HEK293 (cell line): ENCODE results near the gene SERINC5.
A peak's percentile ranks its signal among the peaks of the same experiment; 100 is the strongest.
"Not testable (repeated sequence)": the region's sequence is repeated elsewhere in the genome, so short reads cannot be mapped to it uniquely, and the experiment has no call there.

Source experiments
- CTCF ChIA-PET: fragments of 350-600 bp; formaldehyde crosslinking; extraction: SDS; loops from one replicate; lab custom pipeline; 2021; ENCODE audit warnings: antibody characterized with exemption; lab: Yijun Ruan, JAX
- POLR2A ChIA-PET: fragments of 300-600 bp; formaldehyde crosslinking; extraction: SDS; loops from one replicate; lab custom pipeline; 2020; ENCODE audit warnings: antibody characterized with exemption, inconsistent platforms; lab: Yijun Ruan, JAX
- H3K27ac ChIP-seq: fragments of 200-500 bp; sonication (Bioruptor generic); 2 replicates; pipeline ENCODE4 v1.5.1; 2014; ENCODE audit warnings: low read depth, low read length, control low read depth, inconsistent platforms; ENCODE audit errors: extremely low read depth
- H3K36me3 ChIP-seq, 2 experiments: fragments of 200-500 bp in 1 of 2; sonication (Bioruptor generic) in 1 of 2; 1 replicate in 1 of 2; 2 replicates in 1 of 2; pipeline ENCODE4 v1.5.1; 2014 to 2017; ENCODE audit warnings: inconsistent platforms in 2 of 2, low read length in 2 of 2; ENCODE audit not compliant: control insufficient read depth in 2 of 2, insufficient read depth in 1 of 2
- H3K4me1 ChIP-seq: fragments of 200-500 bp; sonication (Bioruptor generic); 2 replicates; pipeline ENCODE4 v1.5.1; 2014; ENCODE audit warnings: mild to moderate bottlenecking, low read length, inconsistent platforms; ENCODE audit not compliant: control insufficient read depth, insufficient read depth
- H3K4me3 ChIP-seq: 2 replicates; pipeline ENCODE4 v1.5.1; 2011; ENCODE audit warnings: low read depth, mild to moderate bottlenecking, control low read depth, low read length, moderate library complexity
- H3K9me3 ChIP-seq: fragments of 200-500 bp; sonication (Bioruptor generic); 2 replicates; pipeline ENCODE4 v1.5.1; 2014; ENCODE audit warnings: low read depth, low read length, inconsistent platforms; ENCODE audit not compliant: control insufficient read depth, insufficient read depth
- GFI1B ChIP-seq: fragments of 450-650 bp; formaldehyde crosslinking; IDR thresholded peaks from 2 replicates; pipeline ENCODE4 v1.5.1; 2016; ENCODE audit warnings: missing biosample characterization, missing genetic modification characterization
- GLI2 ChIP-seq: fragments of 450-650 bp; formaldehyde crosslinking; IDR thresholded peaks from 2 replicates; pipeline ENCODE4; 2017; ENCODE audit warnings: missing biosample characterization, missing genetic modification characterization, low read depth, borderline replicate concordance
- HOXC10 ChIP-seq: sonication (generic); formaldehyde crosslinking; IDR thresholded peaks from 2 replicates; pipeline ENCODE4 v1.8.1; 2023; ENCODE audit warnings: mild to moderate bottlenecking, missing genetic modification reagents
- HOXD13 ChIP-seq: sonication (generic); formaldehyde crosslinking; IDR thresholded peaks from 2 replicates; pipeline ENCODE4 v1.8.0; 2022; ENCODE audit warnings: missing genetic modification reagents, borderline replicate concordance
- KLF1 ChIP-seq: fragments of 450-650 bp; formaldehyde crosslinking; IDR thresholded peaks from 2 replicates; pipeline ENCODE4 v1.5.1; 2016; ENCODE audit warnings: missing biosample characterization, missing genetic modification characterization
- MYNN ChIP-seq: fragments of 450-650 bp; formaldehyde crosslinking; IDR thresholded peaks from 2 replicates; pipeline ENCODE4 v1.5.1; 2016; ENCODE audit warnings: missing biosample characterization, missing genetic modification characterization, borderline replicate concordance
- PRDM1 ChIP-seq: fragments of 450-650 bp; formaldehyde crosslinking; IDR thresholded peaks from 2 replicates; pipeline ENCODE4; 2016; ENCODE audit warnings: missing biosample characterization, missing genetic modification characterization
- SCRT2 ChIP-seq: fragments of 450-650 bp; formaldehyde crosslinking; IDR thresholded peaks from 2 replicates; pipeline ENCODE4 v1.5.1; 2016; ENCODE audit warnings: missing biosample characterization, missing genetic modification characterization
- SETDB1 ChIP-seq: IDR thresholded peaks from one replicate; pipeline ENCODE4 v1.6.1; 2017; ENCODE audit warnings: mild to moderate bottlenecking, low read length, moderate library complexity, mixed read lengths; ENCODE audit not compliant: insufficient read length
- SP2 ChIP-seq: fragments of 450-650 bp; formaldehyde crosslinking; IDR thresholded peaks from 2 replicates; pipeline ENCODE4 v1.5.1; 2016; ENCODE audit warnings: missing biosample characterization, missing genetic modification characterization
- TRIM28 ChIP-seq: IDR thresholded peaks from 2 replicates; pipeline ENCODE4 v1.6.1; 2011; ENCODE audit warnings: low read length, control low read depth, borderline replicate concordance
- ZNF133 ChIP-seq: fragments of 450-650 bp; formaldehyde crosslinking; IDR thresholded peaks from 2 replicates; pipeline ENCODE4 v1.5.1; 2016; ENCODE audit warnings: missing biosample characterization, missing genetic modification characterization
- ZNF2 ChIP-seq: fragments of 450-650 bp; formaldehyde crosslinking; IDR thresholded peaks from 2 replicates; pipeline ENCODE4 v1.5.1; 2016; ENCODE audit warnings: missing biosample characterization, missing genetic modification characterization
- ZNF366 ChIP-seq: fragments of 450-650 bp; formaldehyde crosslinking; conservative IDR thresholded peaks from 2 replicates; pipeline ENCODE4 v1.5.1; 2016; ENCODE audit warnings: missing biosample characterization, missing genetic modification characterization
- ZNF394 ChIP-seq: fragments of 450-650 bp; formaldehyde crosslinking; IDR thresholded peaks from 2 replicates; pipeline ENCODE4 v1.5.1; 2016; ENCODE audit warnings: missing biosample characterization, missing genetic modification characterization, mild to moderate bottlenecking, moderate library complexity, borderline replicate concordance
- ZNF544 ChIP-seq: fragments of 450-650 bp; formaldehyde crosslinking; IDR thresholded peaks from 2 replicates; pipeline ENCODE4 v1.5.0; 2017; ENCODE audit warnings: missing biosample characterization, missing genetic modification characterization
- ZNF560 ChIP-seq: fragments of 450-650 bp; formaldehyde crosslinking; IDR thresholded peaks from 2 replicates; pipeline ENCODE4 v1.5.1; 2017; ENCODE audit warnings: missing biosample characterization, missing genetic modification characterization, borderline replicate concordance
- ZNF654 ChIP-seq: fragments of 450-650 bp; formaldehyde crosslinking; IDR thresholded peaks from 2 replicates; pipeline ENCODE4 v1.5.1; 2016; ENCODE audit warnings: low read depth, missing biosample characterization, missing genetic modification characterization
- ZNF843 ChIP-seq: fragments of 450-650 bp; formaldehyde crosslinking; IDR thresholded peaks from 2 replicates; pipeline ENCODE4 v1.5.1; 2016; ENCODE audit warnings: missing biosample characterization, missing genetic modification characterization
- TF ChIP-seq, protein P1 (sequence below): fragments of 450-650 bp; formaldehyde crosslinking; IDR thresholded peaks from 2 replicates; pipeline ENCODE4 v1.5.1; 2016; ENCODE audit warnings: missing biosample characterization, missing genetic modification characterization
- TF ChIP-seq, protein P2 (sequence below): fragments of 450-650 bp; formaldehyde crosslinking; IDR thresholded peaks from 2 replicates; pipeline ENCODE4 v1.5.1; 2016; ENCODE audit warnings: missing biosample characterization, missing genetic modification characterization
- TF ChIP-seq, protein P3 (sequence below): fragments of 450-650 bp; formaldehyde crosslinking; IDR thresholded peaks from 2 replicates; pipeline ENCODE4 v1.5.1; 2017; ENCODE audit warnings: missing biosample characterization, missing genetic modification characterization
- TF ChIP-seq, protein P4 (sequence below): fragments of 450-650 bp; formaldehyde crosslinking; IDR thresholded peaks from 2 replicates; pipeline ENCODE4 v1.5.1; 2016; ENCODE audit warnings: missing biosample characterization, missing genetic modification characterization
- TF ChIP-seq, protein P5 (sequence below): fragments of 450-650 bp; formaldehyde crosslinking; IDR thresholded peaks from 2 replicates; pipeline ENCODE4 v1.5.1; 2016; ENCODE audit warnings: missing biosample characterization, missing genetic modification characterization
- TF ChIP-seq, protein P6 (sequence below): fragments of 450-650 bp; formaldehyde crosslinking; optimal IDR thresholded peaks from 2 replicates; pipeline ENCODE3; 2016; ENCODE audit warnings: missing biosample characterization, mild to moderate bottlenecking, missing genetic modification characterization

Gene SERINC5

DNA sequence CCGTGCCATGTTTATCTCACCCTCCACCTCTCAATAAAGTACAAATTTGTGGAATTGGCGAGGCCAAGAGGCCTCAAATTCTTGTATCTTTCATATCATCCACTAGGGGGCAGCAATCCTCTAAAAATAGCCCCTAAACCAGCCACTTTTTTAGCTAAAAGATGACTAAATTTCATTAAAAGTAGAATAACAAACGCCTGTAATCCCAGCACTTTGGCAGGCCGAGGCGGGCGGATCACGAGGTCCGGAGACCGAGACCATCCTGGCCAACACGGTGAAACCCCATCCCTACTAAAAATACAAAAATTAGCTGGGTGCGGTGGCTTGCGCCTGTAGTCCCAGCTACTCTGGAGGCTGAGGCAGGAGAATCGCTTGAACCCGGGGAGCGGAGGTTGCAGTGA, 164.1 kb downstream of the SERINC5 start:
- not testable (repeated sequence) for H3K4me3 ChIP-seq, H3K9me3 ChIP-seq, H3K4me1 ChIP-seq, H3K36me3 ChIP-seq, H3K27ac ChIP-seq
- TF ChIP-seq, protein P1, sequence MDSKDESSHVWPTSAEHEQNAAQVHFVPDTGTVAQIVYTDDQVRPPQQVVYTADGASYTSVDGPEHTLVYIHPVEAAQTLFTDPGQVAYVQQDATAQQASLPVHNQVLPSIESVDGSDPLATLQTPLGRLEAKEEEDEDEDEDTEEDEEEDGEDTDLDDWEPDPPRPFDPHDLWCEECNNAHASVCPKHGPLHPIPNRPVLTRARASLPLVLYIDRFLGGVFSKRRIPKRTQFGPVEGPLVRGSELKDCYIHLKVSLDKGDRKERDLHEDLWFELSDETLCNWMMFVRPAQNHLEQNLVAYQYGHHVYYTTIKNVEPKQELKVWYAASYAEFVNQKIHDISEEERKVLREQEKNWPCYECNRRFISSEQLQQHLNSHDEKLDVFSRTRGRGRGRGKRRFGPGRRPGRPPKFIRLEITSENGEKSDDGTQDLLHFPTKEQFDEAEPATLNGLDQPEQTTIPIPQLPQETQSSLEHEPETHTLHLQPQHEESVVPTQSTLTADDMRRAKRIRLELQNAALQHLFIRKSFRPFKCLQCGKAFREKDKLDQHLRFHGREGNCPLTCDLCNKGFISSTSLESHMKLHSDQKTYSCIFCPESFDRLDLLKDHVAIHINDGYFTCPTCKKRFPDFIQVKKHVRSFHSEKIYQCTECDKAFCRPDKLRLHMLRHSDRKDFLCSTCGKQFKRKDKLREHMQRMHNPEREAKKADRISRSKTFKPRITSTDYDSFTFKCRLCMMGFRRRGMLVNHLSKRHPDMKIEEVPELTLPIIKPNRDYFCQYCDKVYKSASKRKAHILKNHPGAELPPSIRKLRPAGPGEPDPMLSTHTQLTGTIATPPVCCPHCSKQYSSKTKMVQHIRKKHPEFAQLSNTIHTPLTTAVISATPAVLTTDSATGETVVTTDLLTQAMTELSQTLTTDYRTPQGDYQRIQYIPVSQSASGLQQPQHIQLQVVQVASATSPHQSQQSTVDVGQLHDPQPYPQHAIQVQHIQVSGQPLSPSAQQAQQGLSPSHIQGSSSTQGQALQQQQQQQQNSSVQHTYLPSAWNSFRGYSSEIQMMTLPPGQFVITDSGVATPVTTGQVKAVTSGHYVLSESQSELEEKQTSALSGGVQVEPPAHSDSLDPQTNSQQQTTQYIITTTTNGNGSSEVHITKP (tag by site-specific recombination): peak; percentile 32; the same call in 1 of the 2 replicates
- peak; percentile 44; the same call in 1 of the 2 replicates for TF ChIP-seq ZNF394 (tag by site-specific recombination)
- peak; percentile 78 for TF ChIP-seq ZNF654 (tag by site-specific recombination)
- peak; percentile 69; the same call in 1 of the 2 replicates for TF ChIP-seq ZNF2 (tag by site-specific recombination)
- TF ChIP-seq, protein P2, sequence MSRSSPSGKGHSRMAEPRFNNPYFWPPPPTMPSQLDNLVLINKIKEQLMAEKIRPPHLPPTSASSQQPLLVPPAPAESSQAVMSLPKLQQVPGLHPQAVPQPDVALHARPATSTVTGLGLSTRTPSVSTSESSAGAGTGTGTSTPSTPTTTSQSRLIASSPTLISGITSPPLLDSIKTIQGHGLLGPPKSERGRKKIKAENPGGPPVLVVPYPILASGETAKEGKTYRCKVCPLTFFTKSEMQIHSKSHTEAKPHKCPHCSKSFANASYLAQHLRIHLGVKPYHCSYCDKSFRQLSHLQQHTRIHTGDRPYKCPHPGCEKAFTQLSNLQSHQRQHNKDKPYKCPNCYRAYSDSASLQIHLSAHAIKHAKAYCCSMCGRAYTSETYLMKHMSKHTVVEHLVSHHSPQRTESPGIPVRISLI (tag by site-specific recombination): 0 out of 2 replicates have a peak, but pooled peaks have one; percentile 43
- TF ChIP-seq, protein P3, sequence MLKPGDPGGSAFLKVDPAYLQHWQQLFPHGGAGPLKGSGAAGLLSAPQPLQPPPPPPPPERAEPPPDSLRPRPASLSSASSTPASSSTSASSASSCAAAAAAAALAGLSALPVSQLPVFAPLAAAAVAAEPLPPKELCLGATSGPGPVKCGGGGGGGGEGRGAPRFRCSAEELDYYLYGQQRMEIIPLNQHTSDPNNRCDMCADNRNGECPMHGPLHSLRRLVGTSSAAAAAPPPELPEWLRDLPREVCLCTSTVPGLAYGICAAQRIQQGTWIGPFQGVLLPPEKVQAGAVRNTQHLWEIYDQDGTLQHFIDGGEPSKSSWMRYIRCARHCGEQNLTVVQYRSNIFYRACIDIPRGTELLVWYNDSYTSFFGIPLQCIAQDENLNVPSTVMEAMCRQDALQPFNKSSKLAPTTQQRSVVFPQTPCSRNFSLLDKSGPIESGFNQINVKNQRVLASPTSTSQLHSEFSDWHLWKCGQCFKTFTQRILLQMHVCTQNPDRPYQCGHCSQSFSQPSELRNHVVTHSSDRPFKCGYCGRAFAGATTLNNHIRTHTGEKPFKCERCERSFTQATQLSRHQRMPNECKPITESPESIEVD: peak; percentile 42
- TF ChIP-seq, protein P4, sequence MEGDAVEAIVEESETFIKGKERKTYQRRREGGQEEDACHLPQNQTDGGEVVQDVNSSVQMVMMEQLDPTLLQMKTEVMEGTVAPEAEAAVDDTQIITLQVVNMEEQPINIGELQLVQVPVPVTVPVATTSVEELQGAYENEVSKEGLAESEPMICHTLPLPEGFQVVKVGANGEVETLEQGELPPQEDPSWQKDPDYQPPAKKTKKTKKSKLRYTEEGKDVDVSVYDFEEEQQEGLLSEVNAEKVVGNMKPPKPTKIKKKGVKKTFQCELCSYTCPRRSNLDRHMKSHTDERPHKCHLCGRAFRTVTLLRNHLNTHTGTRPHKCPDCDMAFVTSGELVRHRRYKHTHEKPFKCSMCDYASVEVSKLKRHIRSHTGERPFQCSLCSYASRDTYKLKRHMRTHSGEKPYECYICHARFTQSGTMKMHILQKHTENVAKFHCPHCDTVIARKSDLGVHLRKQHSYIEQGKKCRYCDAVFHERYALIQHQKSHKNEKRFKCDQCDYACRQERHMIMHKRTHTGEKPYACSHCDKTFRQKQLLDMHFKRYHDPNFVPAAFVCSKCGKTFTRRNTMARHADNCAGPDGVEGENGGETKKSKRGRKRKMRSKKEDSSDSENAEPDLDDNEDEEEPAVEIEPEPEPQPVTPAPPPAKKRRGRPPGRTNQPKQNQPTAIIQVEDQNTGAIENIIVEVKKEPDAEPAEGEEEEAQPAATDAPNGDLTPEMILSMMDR (tag by site-specific recombination): peak; percentile 33; the same call in 1 of the 2 replicates
- ChIA-PET CTCF (interaction anchor here (0.6 to 9.5 kb wide), 41 partner anchors 8 to 1070 kb away, joined by 3 to 121 read pairs (median 4); partner anchors contain the start of gene SERINC5), POLR2A (interaction anchor here (0.7 to 1.0 kb wide), 2 partner anchors 164 to 216 kb away, joined by 4 to 6 read pairs; partner anchors contain the start of gene SERINC5)

DNA sequence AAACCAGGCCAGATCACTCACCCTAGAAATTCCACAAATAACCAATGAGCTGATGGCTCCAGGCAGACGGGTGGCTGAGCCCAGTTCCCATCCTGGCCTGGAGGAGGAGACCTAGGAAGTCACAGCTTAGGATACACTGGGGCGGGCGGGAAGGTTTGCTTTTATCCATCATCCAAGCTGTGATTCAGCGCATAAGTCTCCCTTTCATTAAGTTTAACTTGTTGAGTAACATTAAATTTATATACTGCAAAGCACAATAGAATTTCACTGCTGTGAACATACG, 165.0 kb downstream of the SERINC5 start:
- H3K4me1 ChIP-seq: peaks cover 5% of the 10 kb centered on the region; the same call in 1 of the 2 replicates
- no peaks in the 10 kb centered on the region for H3K36me3 ChIP-seq
- POLR2A ChIA-PET: no interaction called here
- H3K9me3 ChIP-seq: no peaks in the 10 kb centered on the region
- H3K4me3 ChIP-seq: no peak overlapping the region
- CTCF ChIA-PET: interaction anchor here (0.6 to 9.5 kb wide), 17 partner anchors 10 to 1415 kb away, joined by 3 to 121 read pairs (median 4); partner anchors contain the start of gene SERINC5
- no peak overlapping the region for H3K27ac ChIP-seq
- no peak for TF ChIP-seq ZNF133 (tag by site-specific recombination)
- no peak for TF ChIP-seq ZNF843 (tag by site-specific recombination)
- no peak for TF ChIP-seq HOXD13 (CRISPR knock-in tag)
- TF ChIP-seq GFI1B (tag by site-specific recombination): no peak
- TF ChIP-seq SCRT2: no peak
- TF ChIP-seq, protein P5, sequence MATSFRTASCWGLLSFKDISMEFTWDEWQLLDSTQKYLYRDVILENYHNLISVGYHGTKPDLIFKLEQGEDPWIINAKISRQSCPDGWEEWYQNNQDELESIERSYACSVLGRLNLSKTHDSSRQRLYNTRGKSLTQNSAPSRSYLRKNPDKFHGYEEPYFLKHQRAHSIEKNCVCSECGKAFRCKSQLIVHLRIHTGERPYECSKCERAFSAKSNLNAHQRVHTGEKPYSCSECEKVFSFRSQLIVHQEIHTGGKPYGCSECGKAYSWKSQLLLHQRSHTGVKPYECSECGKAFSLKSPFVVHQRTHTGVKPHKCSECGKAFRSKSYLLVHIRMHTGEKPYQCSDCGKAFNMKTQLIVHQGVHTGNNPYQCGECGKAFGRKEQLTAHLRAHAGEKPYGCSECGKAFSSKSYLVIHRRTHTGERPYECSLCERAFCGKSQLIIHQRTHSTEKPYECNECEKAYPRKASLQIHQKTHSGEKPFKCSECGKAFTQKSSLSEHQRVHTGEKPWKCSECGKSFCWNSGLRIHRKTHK (tag by site-specific recombination): no peak
- no peak for TF ChIP-seq MYNN (tag by site-specific recombination)
- TF ChIP-seq TRIM28: no peak
- no peak for TF ChIP-seq SETDB1
- TF ChIP-seq PRDM1 (tag by site-specific recombination): no peak
- TF ChIP-seq KLF1 (tag by site-specific recombination): no peak
- TF ChIP-seq, protein P6, sequence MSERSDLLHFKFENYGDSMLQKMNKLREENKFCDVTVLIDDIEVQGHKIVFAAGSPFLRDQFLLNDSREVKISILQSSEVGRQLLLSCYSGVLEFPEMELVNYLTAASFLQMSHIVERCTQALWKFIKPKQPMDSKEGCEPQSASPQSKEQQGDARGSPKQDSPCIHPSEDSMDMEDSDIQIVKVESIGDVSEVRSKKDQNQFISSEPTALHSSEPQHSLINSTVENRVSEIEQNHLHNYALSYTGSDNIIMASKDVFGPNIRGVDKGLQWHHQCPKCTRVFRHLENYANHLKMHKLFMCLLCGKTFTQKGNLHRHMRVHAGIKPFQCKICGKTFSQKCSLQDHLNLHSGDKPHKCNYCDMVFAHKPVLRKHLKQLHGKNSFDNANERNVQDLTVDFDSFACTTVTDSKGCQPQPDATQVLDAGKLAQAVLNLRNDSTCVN (tag by site-specific recombination): no peak
- no peak for TF ChIP-seq SP2
- TF ChIP-seq ZNF544 (tag by site-specific recombination): no peak
- TF ChIP-seq ZNF366: no peak
- TF ChIP-seq HOXC10 (CRISPR knock-in tag): no peak
- no peak for TF ChIP-seq GLI2 (tag by site-specific recombination)
- no peak for TF ChIP-seq ZNF560 (tag by site-specific recombination)
